Measurements from ENCODE around the gene TTC23L.

The TTC23L gene

GRCh38 chr5:34898258-34898895 is 59.4 kb downstream of the TTC23L start:
- Histone ChIP-seq H3K79me2 (ENCODE audit: low read length) (no peaks in the 10 kb centered on the region), H3K27me3 (replicated peaks; ENCODE audit: insufficient read depth, low read length) (no peaks in the 10 kb centered on the region), H3K36me3 (replicated peaks; ENCODE audit: insufficient read depth, low read length) (no peaks in the 10 kb centered on the region), H3K4me2 (ENCODE audit: low read depth, low read length) (no peak overlapping the region), H3F3A (ENCODE audit: insufficient read depth, low read length) (no peaks in the 10 kb centered on the region), H3K9me3 (replicated peaks; ENCODE audit: insufficient read depth, low read length) (no peaks in the 10 kb centered on the region), H3K9me2 (replicated peaks; ENCODE audit: insufficient read depth, low read length) (no peaks in the 10 kb centered on the region), H3K4me3 (ENCODE audit: low read length) (no peak overlapping the region), H4K20me1 (ENCODE audit: insufficient read depth, low read length) (no peaks in the 10 kb centered on the region), H3K9ac (ENCODE audit: low read length) (no peak overlapping the region), H3K4me1 (ENCODE audit: low read length) (no peaks in the 10 kb centered on the region), H2AFZ (ENCODE audit: low read length) (no peak overlapping the region), H3K27ac (ENCODE audit: low read length) (no peak overlapping the region)
- DNase-seq: peak; percentile 54
- no peak for TF ChIP-seq EZH2phosphoT487 (IDR thresholded peaks at IDR 0.05; ENCODE audit: low read length)
- TF ChIP-seq EZH2 (optimal IDR thresholded peaks at IDR 0.05; ENCODE audit: low read depth, low read length): no peak
- TF ChIP-seq, protein P1, sequence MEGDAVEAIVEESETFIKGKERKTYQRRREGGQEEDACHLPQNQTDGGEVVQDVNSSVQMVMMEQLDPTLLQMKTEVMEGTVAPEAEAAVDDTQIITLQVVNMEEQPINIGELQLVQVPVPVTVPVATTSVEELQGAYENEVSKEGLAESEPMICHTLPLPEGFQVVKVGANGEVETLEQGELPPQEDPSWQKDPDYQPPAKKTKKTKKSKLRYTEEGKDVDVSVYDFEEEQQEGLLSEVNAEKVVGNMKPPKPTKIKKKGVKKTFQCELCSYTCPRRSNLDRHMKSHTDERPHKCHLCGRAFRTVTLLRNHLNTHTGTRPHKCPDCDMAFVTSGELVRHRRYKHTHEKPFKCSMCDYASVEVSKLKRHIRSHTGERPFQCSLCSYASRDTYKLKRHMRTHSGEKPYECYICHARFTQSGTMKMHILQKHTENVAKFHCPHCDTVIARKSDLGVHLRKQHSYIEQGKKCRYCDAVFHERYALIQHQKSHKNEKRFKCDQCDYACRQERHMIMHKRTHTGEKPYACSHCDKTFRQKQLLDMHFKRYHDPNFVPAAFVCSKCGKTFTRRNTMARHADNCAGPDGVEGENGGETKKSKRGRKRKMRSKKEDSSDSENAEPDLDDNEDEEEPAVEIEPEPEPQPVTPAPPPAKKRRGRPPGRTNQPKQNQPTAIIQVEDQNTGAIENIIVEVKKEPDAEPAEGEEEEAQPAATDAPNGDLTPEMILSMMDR (IDR thresholded peaks at IDR 0.05; ENCODE audit: low read length): peak; percentile 82

DNA sequence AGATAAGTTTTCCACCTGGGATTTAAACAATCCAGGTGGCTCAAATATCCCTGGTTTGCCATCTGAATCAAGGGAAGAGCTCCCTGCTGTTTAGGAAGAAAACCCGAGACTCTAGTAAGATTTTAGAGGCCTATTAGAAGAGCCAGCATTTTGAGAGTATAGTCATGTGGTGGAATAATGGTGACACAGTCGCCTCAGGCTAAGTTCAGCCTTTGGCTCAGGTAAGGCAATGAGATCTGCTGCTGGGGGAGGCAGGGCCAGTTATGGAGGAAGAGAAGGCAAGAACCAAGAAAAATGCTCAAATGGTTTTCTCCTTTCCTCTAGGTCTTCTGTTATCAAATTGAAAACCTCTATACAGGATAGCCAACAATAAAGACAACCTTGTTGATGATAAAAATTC is 60.1 kb downstream of the TTC23L start:
- Histone ChIP-seq H3F3A (ENCODE audit: insufficient read depth, low read length) (no peaks in the 10 kb centered on the region), H3K9ac (ENCODE audit: low read length) (no peak overlapping the region), H3K27ac (ENCODE audit: low read length) (no peak overlapping the region), H3K9me2 (replicated peaks; ENCODE audit: insufficient read depth, low read length) (no peaks in the 10 kb centered on the region), H2AFZ (ENCODE audit: low read length) (no peak overlapping the region), H3K4me1 (ENCODE audit: low read length) (no peaks in the 10 kb centered on the region), H3K36me3 (replicated peaks; ENCODE audit: insufficient read depth, low read length) (no peaks in the 10 kb centered on the region), H3K79me2 (ENCODE audit: low read length) (no peaks in the 10 kb centered on the region), H3K27me3 (replicated peaks; ENCODE audit: insufficient read depth, low read length) (no peaks in the 10 kb centered on the region), H4K20me1 (ENCODE audit: insufficient read depth, low read length) (no peaks in the 10 kb centered on the region), H3K4me2 (ENCODE audit: low read depth, low read length) (no peak overlapping the region), H3K4me3 (ENCODE audit: low read length) (no peak overlapping the region), H3K9me3 (replicated peaks; ENCODE audit: insufficient read depth, low read length) (no peaks in the 10 kb centered on the region)
- DNase-seq: no peak
- TF ChIP-seq EZH2 (optimal IDR thresholded peaks at IDR 0.05; ENCODE audit: low read depth, low read length) (no peak), EZH2phosphoT487 (IDR thresholded peaks at IDR 0.05; ENCODE audit: low read length) (no peak)
- TF ChIP-seq, protein P1 (IDR thresholded peaks at IDR 0.05; ENCODE audit: low read length): no peak

DNA sequence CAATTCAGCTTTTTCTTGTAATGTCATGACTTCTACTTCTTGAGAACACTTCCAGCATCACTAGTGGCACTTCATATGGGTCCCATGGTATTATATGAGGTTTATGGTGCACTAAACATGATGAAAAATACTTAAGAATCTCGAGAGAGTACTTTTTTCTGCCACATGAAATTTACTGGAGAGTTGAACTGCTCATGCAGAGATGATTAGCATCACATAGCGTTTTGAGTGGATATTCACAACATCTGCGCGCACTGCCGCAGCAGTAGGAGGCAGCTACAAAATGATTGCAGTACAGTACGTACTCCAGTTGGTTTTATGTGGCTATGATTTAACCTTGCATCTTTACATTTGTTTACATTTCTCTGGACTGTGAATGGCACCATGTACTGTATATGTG is 61.7 kb downstream of the TTC23L start:
- Histone ChIP-seq H3K36me3 (replicated peaks; ENCODE audit: insufficient read depth, low read length) (no peaks in the 10 kb centered on the region), H3K9me2 (replicated peaks; ENCODE audit: insufficient read depth, low read length) (no peaks in the 10 kb centered on the region), H3K4me3 (ENCODE audit: low read length) (no peak overlapping the region), H3K9me3 (replicated peaks; ENCODE audit: insufficient read depth, low read length) (no peaks in the 10 kb centered on the region), H3K9ac (ENCODE audit: low read length) (no peak overlapping the region), H3F3A (ENCODE audit: insufficient read depth, low read length) (no peaks in the 10 kb centered on the region), H3K27me3 (replicated peaks; ENCODE audit: insufficient read depth, low read length) (no peaks in the 10 kb centered on the region), H3K79me2 (ENCODE audit: low read length) (no peaks in the 10 kb centered on the region), H3K4me1 (ENCODE audit: low read length) (no peaks in the 10 kb centered on the region), H4K20me1 (ENCODE audit: insufficient read depth, low read length) (no peaks in the 10 kb centered on the region), H3K27ac (ENCODE audit: low read length) (no peak overlapping the region), H3K4me2 (ENCODE audit: low read depth, low read length) (no peak overlapping the region), H2AFZ (ENCODE audit: low read length) (no peak overlapping the region)
- DNase-seq: no peak
- TF ChIP-seq EZH2 (optimal IDR thresholded peaks at IDR 0.05; ENCODE audit: low read depth, low read length) (no peak), EZH2phosphoT487 (IDR thresholded peaks at IDR 0.05; ENCODE audit: low read length) (no peak)
- TF ChIP-seq, protein P1 (IDR thresholded peaks at IDR 0.05; ENCODE audit: low read length): no peak

Measured in MM.1S (cell line).